Stimulated activated naive CD8-positive, alpha-beta T cell treated with anti-CD3 and anti-CD28 coated beads, Interleukin-15, Interleukin-2, amounts not matched to agents 100 ng/mL and 50 ng/mL, for 24 hours (primary cell): Measurements from ENCODE around the gene WDR7.

Experiments used
- H3K27ac Mint-ChIP-seq: one replicate; pipeline ENCODE4 v1.8.0; 2021; ENCODE audit warnings: mild to moderate bottlenecking, mixed read lengths
- H3K27me3 Mint-ChIP-seq: one replicate; pipeline ENCODE4 v1.8.0; 2021; ENCODE audit warnings: mixed read lengths
- H3K36me3 Mint-ChIP-seq: one replicate; pipeline ENCODE4 v1.8.0; 2021; ENCODE audit warnings: low read depth, mixed read lengths
- H3K4me1 Mint-ChIP-seq: one replicate; pipeline ENCODE4 v1.8.0; 2021; ENCODE audit warnings: low read depth, mixed read lengths
- H3K4me3 Mint-ChIP-seq: one replicate; pipeline ENCODE4 v1.8.0; 2021; ENCODE audit warnings: mild to moderate bottlenecking, mixed read lengths
- H3K9me3 Mint-ChIP-seq: one replicate; pipeline ENCODE4 v1.8.0; 2021; ENCODE audit warnings: mixed read lengths

WDR7 gene

GRCh38 chr18:56929886-56930285 lies 278.7 kb downstream of the WDR7 start:
- peaks cover 37% of the 10 kb centered on the region for H3K36me3 Mint-ChIP-seq

GRCh38 chr18:56933472-56933871 lies 282.3 kb downstream of the WDR7 start:
- no peaks in the 10 kb centered on the region for H3K4me1 Mint-ChIP-seq
- no peak overlapping the region for H3K4me3 Mint-ChIP-seq
- no peaks in the 10 kb centered on the region for H3K27me3 Mint-ChIP-seq
- peaks cover 42% of the 10 kb centered on the region for H3K36me3 Mint-ChIP-seq
- no peaks in the 10 kb centered on the region for H3K9me3 Mint-ChIP-seq
- H3K27ac Mint-ChIP-seq: no peak overlapping the region

More at GRCh38 chr18:56929886-56930285, 278.7 kb downstream of the WDR7 start:
- Mint-ChIP-seq H3K4me3 (no peak overlapping the region), H3K4me1 (no peaks in the 10 kb centered on the region), H3K27me3 (no peaks in the 10 kb centered on the region), H3K27ac (no peak overlapping the region), H3K9me3 (no peaks in the 10 kb centered on the region)

- H3K4me3 Mint-ChIP-seq: no peak overlapping the region
- peaks cover 42% of the 10 kb centered on the region for H3K36me3 Mint-ChIP-seq
- H3K27me3 Mint-ChIP-seq: no peaks in the 10 kb centered on the region
- no peaks in the 10 kb centered on the region for H3K4me1 Mint-ChIP-seq
- H3K27ac Mint-ChIP-seq: no peak overlapping the region
- H3K9me3 Mint-ChIP-seq: no peaks in the 10 kb centered on the region
Measured at GRCh38 chr18:56934131-56934530, 283.0 kb downstream of the WDR7 start.

GRCh38 chr18:56934906-56935305 lies 283.7 kb downstream of the WDR7 start:
- Mint-ChIP-seq H3K27me3 (no peaks in the 10 kb centered on the region), H3K36me3 (peaks cover 38% of the 10 kb centered on the region), H3K9me3 (no peaks in the 10 kb centered on the region)

GRCh38 chr18:56935434-56936040 lies 284.4 kb downstream of the WDR7 start:
- no peaks in the 10 kb centered on the region for H3K4me1 Mint-ChIP-seq
- H3K4me3 Mint-ChIP-seq: no peak overlapping the region
- peaks cover 32% of the 10 kb centered on the region for H3K36me3 Mint-ChIP-seq

More at GRCh38 chr18:56934906-56935305, 283.7 kb downstream of the WDR7 start:
- no peak overlapping the region for H3K27ac Mint-ChIP-seq
- H3K4me1 Mint-ChIP-seq: no peaks in the 10 kb centered on the region
- no peak overlapping the region for H3K4me3 Mint-ChIP-seq

GRCh38 chr18:56936457-56936856 lies 285.3 kb downstream of the WDR7 start:
- H3K36me3 Mint-ChIP-seq: peaks cover 30% of the 10 kb centered on the region
- H3K4me3 Mint-ChIP-seq: no peak overlapping the region
- H3K4me1 Mint-ChIP-seq: no peaks in the 10 kb centered on the region
- H3K9me3 Mint-ChIP-seq: no peaks in the 10 kb centered on the region
- H3K27me3 Mint-ChIP-seq: no peaks in the 10 kb centered on the region
- H3K27ac Mint-ChIP-seq: no peak overlapping the region

More at GRCh38 chr18:56935434-56936040, 284.4 kb downstream of the WDR7 start:
- Mint-ChIP-seq H3K27ac (no peak overlapping the region), H3K27me3 (no peaks in the 10 kb centered on the region), H3K9me3 (no peaks in the 10 kb centered on the region)

- no peaks in the 10 kb centered on the region for H3K9me3 Mint-ChIP-seq
- H3K27ac Mint-ChIP-seq: no peak overlapping the region
- H3K4me1 Mint-ChIP-seq: no peaks in the 10 kb centered on the region
- no peak overlapping the region for H3K4me3 Mint-ChIP-seq
- H3K27me3 Mint-ChIP-seq: no peaks in the 10 kb centered on the region
- H3K36me3 Mint-ChIP-seq: peaks cover 25% of the 10 kb centered on the region
Measured at GRCh38 chr18:56937874-56938430, 286.8 kb downstream of the WDR7 start.

- no peak overlapping the region for H3K4me3 Mint-ChIP-seq
- H3K27ac Mint-ChIP-seq: no peak overlapping the region
- no peaks in the 10 kb centered on the region for H3K4me1 Mint-ChIP-seq
Measured at GRCh38 chr18:56945171-56946083, 294.3 kb downstream of the WDR7 start.

GRCh38 chr18:56947236-56947635 lies 296.1 kb downstream of the WDR7 start:
- Mint-ChIP-seq H3K36me3 (peaks cover 14% of the 10 kb centered on the region), H3K27me3 (no peaks in the 10 kb centered on the region), H3K4me3 (no peak overlapping the region), H3K4me1 (no peaks in the 10 kb centered on the region), H3K9me3 (no peaks in the 10 kb centered on the region), H3K27ac (no peak overlapping the region)

More at GRCh38 chr18:56945171-56946083, 294.3 kb downstream of the WDR7 start:
- Mint-ChIP-seq H3K9me3 (no peaks in the 10 kb centered on the region), H3K27me3 (no peaks in the 10 kb centered on the region), H3K36me3 (peaks cover 20% of the 10 kb centered on the region)

- no peak overlapping the region for H3K4me3 Mint-ChIP-seq
Measured at GRCh38 chr18:56952026-56952425, 300.9 kb downstream of the WDR7 start.

GRCh38 chr18:56953428-56954198 lies 302.5 kb downstream of the WDR7 start:
- H3K36me3 Mint-ChIP-seq: peaks cover 29% of the 10 kb centered on the region
- H3K4me3 Mint-ChIP-seq: no peak overlapping the region
- H3K27ac Mint-ChIP-seq: no peak overlapping the region
- no peaks in the 10 kb centered on the region for H3K27me3 Mint-ChIP-seq
- H3K4me1 Mint-ChIP-seq: no peaks in the 10 kb centered on the region
- H3K9me3 Mint-ChIP-seq: no peaks in the 10 kb centered on the region

More at GRCh38 chr18:56952026-56952425, 300.9 kb downstream of the WDR7 start:
- H3K27ac Mint-ChIP-seq: no peak overlapping the region
- H3K4me1 Mint-ChIP-seq: no peaks in the 10 kb centered on the region
- H3K9me3 Mint-ChIP-seq: no peaks in the 10 kb centered on the region
- H3K36me3 Mint-ChIP-seq: peaks cover 26% of the 10 kb centered on the region
- H3K27me3 Mint-ChIP-seq: no peaks in the 10 kb centered on the region

GRCh38 chr18:56955490-56955889 lies 304.3 kb downstream of the WDR7 start:
- no peaks in the 10 kb centered on the region for H3K27me3 Mint-ChIP-seq
- H3K4me3 Mint-ChIP-seq: no peak overlapping the region
- H3K27ac Mint-ChIP-seq: no peak overlapping the region
- H3K9me3 Mint-ChIP-seq: no peaks in the 10 kb centered on the region
- H3K36me3 Mint-ChIP-seq: peaks cover 29% of the 10 kb centered on the region
- H3K4me1 Mint-ChIP-seq: no peaks in the 10 kb centered on the region

- peaks cover 30% of the 10 kb centered on the region for H3K36me3 Mint-ChIP-seq
- H3K4me1 Mint-ChIP-seq: no peaks in the 10 kb centered on the region
- no peak overlapping the region for H3K27ac Mint-ChIP-seq
- H3K4me3 Mint-ChIP-seq: no peak overlapping the region
- no peaks in the 10 kb centered on the region for H3K9me3 Mint-ChIP-seq
- H3K27me3 Mint-ChIP-seq: no peaks in the 10 kb centered on the region
Measured at GRCh38 chr18:56959120-56959519, 308.0 kb downstream of the WDR7 start.

- no peaks in the 10 kb centered on the region for H3K9me3 Mint-ChIP-seq
- H3K27ac Mint-ChIP-seq: no peak overlapping the region
- H3K4me3 Mint-ChIP-seq: no peak overlapping the region
- H3K4me1 Mint-ChIP-seq: no peaks in the 10 kb centered on the region
- H3K27me3 Mint-ChIP-seq: no peaks in the 10 kb centered on the region
- peaks cover 32% of the 10 kb centered on the region for H3K36me3 Mint-ChIP-seq
Measured at GRCh38 chr18:56962322-56962721, 311.2 kb downstream of the WDR7 start.
